ENCODE results near the gene TSPAN31.

Gene TSPAN31

GRCh38 chr12:57782243-57782607 lies 37.4 kb downstream of the TSPAN31 start:
- no peak for DNase-seq (ENCODE audit: low read depth in 2 of 3, low spot score in 1 of 3)

- peak; percentile 93 to 98 (median 97) for DNase-seq (ENCODE audit: low read depth in 2 of 3, low spot score in 1 of 3)
Measured at GRCh38 chr12:57782608-57783465, 38.0 kb downstream of the TSPAN31 start, which contains the start of gene TSFM. Gene TSFM, plus strand, starts transcription at chr12:57782787. Its CDS starts 15 bp downstream, at chr12:57782802.

DNA sequence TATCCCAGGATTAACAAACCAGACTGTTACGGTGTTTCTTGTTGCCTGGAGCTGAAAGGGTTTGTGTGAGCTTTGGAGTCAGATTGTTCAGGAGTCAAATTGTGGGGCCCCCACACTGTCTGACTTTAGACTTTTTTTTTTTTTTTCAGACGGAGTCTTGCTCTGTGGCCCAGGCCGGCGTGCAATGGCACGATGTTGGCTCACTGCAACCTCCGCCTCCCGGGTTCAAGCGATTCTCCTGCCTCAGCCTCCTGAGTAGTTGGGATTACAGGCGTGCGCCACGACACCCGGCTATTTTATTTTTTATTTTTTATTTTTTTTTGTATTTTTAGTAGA lies 38.6 kb downstream of the TSPAN31 start:
- no peak for DNase-seq (ENCODE audit: low read depth in 2 of 3, low spot score in 1 of 3)

DNA sequence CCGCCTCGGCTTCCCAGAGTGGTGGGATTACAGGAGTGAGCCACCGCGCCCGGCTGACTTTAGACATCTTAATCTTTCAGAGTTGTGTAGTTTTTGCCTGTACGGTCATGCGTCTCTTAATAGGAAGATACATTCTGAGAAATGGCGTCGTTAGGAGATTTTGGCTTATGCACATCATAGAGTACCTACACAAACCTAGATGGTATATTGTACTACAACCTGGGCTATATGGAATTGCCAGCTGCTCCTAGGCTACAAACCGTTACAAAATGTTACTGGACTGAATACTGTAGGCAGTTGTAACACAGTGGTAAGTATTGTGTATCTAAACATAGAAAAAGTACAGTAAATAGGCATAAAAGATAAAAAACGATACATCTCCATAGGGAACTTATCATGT lies 39.0 kb downstream of the TSPAN31 start:
- no peak for DNase-seq (ENCODE audit: low read depth in 2 of 3, low spot score in 1 of 3)

GRCh38 chr12:57793920-57794319 lies 49.1 kb downstream of the TSPAN31 start:
- no peak for DNase-seq (ENCODE audit: low read depth in 2 of 3, low spot score in 1 of 3)

DNA sequence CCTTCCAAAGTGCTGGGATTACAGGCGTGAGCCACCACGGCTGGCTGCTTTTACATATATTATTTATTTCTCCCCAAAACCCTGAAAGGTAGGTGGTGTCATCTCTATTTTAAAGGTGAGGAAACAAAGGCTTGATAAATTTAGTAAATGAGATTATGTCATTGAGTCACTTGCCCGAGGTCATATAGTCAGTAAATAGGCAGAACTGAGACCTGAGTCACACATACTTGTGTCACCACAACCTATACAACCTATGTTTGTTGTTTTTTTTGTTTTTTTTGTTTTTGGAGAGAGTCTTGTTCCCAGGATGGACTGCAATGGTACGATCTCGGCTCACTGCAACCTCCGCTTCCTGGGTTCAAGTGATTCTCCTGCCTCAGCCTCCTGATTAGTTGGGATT lies 50.5 kb downstream of the TSPAN31 start:
- DNase-seq (ENCODE audit: low read depth in 2 of 3, low spot score in 1 of 3) = no peak

DNA sequence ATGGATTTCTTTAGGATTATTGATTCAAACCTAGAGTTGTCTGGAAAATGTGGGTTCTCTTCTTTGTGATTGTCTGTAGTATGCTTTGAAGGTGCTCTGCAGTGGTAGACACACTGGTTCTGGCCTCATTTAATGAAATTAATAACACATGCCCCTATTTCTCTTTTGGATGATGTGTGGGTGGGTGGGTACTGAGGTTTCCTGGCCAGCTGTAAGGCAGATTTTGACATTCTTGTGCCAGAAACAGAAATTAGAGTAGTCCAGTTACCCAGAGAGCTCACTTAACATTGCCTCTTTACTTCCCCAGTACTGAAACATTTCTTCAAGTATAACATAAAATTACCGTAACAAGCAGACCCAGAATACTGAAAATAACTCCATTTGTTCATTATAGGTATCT lies 52.2 kb downstream of the TSPAN31 start:
- no peak for DNase-seq (ENCODE audit: low read depth in 2 of 3, low spot score in 1 of 3)

GRCh38 chr12:57797933-57798332 lies 53.1 kb downstream of the TSPAN31 start:
- DNase-seq (ENCODE audit: low read depth in 2 of 3, low spot score in 1 of 3) = no peak
